Hepatic stellate cell (primary cell): ENCODE results near the gene MGP.

Experiments used
- DNase-seq: peaks from one replicate; pipeline ENCODE4 v3.0.0; 2011; ENCODE audit warnings: low spot score

Gene MGP

DNA sequence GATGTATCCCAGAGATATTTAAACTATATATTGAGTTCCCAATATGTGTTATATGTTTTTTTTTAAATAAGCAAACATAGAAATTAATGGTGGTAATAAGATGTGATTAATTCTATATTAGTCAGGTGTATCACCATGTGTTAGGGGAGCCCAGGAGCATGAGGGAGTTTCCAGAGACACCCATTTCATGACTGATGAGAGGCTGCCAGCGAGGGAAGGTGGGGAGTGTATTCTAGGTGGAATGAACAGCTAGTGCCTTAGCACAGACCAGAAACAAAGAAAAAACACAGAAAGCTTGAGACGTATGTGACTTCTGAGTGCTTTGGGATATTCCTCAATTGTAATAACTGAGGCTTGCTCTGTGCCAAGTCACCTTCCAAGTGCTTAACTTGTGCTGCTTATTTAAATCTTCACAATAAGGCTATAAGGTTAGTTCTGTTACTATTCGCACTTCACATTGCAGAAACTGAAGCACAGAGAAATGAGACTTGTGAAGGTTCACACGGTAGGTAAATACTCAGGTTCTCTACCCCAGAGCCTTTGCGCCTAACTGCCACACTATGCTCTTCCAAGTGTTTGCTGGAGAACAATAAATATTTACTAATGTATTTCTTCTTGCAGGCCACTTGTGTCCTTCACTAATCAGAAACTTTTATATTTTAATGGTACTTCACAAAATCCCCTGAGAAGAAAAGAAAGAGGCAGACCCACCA, 17.9 kb upstream of the MGP start:
- no peak for DNase-seq

GRCh38 chr12:14902465-14902864, 16.8 kb upstream of the MGP start:
- no peak for DNase-seq

- DNase-seq: no peak
Observed at GRCh38 chr12:14901228-14901562, 15.5 kb upstream of the MGP start.

- DNase-seq: no peak
Observed at GRCh38 chr12:14900521-14901227, 15.0 kb upstream of the MGP start.

GRCh38 chr12:14896521-14897169, 11.0 kb upstream of the MGP start:
- DNase-seq: no peak

- DNase-seq: no peak
Observed at GRCh38 chr12:14893506-14894250, 8.0 kb upstream of the MGP start.

- DNase-seq: no peak
Observed at GRCh38 chr12:14892726-14893505, 7.3 kb upstream of the MGP start.

DNA sequence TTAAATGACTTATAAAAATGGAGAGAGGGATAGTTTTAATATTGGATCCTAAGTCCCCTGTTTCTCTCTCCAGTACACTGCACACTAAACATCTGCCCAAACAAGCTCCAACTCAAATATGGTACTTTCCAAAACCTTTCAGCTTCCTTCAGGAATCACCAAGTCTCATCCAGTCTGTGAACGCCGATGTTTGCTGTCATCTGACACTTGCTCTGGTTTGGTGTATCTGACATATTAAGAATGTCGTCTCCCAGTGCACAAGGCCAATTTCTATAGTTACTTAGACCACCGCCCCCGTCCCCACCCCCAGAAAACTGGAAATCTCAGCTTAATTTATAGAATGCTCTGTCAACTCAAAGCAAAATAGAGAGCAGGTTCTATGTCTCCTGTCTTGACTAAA, 5.0 kb upstream of the MGP start:
- DNase-seq: no peak

DNA sequence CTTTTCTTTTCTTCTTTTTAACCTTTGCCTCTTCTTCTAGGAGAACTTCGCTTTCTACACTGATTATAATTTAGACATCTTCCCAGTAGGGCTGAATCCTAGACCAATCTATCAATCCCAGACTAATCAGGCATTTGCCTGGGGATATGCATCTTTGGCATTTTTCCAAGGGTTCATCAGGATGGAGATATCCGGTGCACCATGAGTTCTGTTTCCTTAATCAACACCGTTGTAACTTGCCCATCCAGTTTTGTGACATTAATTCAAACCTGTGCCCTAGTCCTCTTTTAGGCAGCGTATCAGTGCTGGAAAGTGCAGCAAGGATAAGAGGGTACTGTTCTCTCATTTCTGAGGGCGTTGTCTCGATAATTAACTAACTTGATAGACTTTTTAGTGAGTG, 617 bp upstream of the MGP start:
- no peak for DNase-seq

- DNase-seq: no peak
Observed at GRCh38 chr12:14884458-14884878, 1.2 kb downstream of the MGP start.

DNA sequence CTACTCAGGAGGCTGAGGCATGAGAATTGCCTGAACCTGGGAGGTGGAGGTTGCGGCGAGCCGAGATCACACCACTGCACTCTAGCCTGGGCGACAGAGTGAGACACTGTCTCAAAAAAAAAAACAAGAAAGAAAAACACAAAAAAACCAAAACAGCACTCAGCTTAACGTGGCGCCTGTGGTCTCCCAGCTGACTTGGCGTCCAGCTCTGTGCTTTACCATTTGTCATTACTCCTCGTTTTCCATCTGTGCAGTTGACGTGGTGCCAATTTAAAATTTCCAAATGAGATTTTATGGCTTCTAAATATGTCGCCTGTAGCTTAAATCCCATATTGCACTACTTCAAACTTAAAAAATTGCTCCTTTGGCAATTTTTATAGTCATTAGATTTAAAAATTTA, 2.0 kb downstream of the MGP start:
- DNase-seq: no peak

DNA sequence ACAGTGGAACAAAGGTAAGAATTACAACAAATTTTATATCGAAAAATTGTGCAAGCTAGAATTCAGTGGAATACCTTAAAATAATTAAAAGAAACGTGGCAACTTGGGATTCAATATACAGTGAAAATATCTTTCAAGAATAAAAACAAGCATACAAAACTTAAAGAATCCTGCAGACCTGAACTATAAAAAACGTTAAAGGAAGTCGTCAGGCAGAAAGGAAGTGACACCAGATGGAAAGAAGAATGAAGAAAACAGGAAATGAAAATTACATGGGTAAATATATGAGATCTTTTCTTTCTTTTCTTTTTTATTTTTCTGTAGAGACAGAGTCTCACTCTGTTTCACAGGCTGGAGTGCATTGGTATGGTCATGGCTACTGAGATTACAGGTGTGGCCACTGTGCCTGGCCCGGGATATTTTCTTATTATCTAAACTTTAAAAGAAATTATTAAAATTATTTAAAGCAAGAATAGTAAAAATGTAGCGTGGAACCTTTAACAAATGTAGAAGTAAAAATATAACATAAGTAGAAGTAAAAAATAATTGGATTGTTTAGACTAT, 4.7 kb downstream of the MGP start:
- DNase-seq: no peak

DNA sequence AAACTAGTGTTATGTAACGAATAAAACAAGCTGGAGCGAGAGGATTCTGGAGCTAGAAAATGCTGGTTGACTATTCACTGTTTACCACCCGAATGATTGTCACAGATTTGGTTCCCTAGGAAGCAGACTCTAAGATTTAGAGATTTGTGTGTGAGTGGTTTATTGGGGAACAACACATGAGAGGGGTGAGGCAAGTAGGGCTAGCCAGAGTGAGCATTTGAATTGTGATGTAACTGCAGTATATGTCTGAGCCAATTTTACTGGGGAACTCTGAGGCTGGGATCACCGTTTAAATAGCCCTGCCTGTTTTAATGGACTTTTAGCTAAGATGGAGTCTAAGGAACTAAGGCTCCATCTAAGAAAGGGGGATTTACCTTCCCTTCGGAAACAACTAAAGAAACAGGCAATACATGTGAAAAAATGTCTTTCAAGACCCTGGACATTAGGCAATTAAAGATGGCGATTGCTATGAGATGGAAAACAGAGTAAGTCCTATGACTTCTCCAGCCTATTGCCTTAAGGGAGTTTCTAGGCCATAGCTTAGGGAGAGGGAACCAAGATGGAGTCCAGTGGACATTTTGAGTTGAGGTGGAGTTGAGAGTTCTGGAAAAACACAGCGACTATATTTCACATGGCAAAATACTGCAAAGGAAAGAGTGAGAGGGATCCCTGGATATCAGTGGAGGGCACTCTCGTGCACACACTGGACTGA, 6.3 kb downstream of the MGP start:
- DNase-seq: no peak

GRCh38 chr12:14878488-14878887, 7.2 kb downstream of the MGP start:
- no peak for DNase-seq

DNA sequence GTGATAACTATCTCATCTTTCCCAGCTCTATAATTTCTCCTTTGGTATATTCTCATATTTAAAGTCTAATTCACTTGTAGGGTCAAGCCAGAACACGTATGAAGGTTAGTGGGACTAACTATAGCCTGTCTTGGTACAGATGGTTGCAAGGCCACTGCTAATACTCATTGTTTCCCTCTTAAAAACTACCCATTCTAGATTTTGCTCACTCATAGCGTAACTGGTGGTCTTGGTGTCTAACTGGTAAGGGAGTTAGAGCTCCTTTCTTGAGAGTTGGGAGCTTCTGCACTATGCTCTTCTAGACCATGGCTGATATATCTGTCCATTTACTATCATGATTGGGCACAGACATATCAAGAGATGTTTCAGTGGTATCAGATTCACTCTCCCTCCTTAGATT, 8.8 kb downstream of the MGP start:
- no peak for DNase-seq

- DNase-seq: no peak
Observed at GRCh38 chr12:14874882-14875281, 10.8 kb downstream of the MGP start.

GRCh38 chr12:14873440-14874185, 12.0 kb downstream of the MGP start:
- DNase-seq: no peak

GRCh38 chr12:14871886-14872285, 13.8 kb downstream of the MGP start:
- no peak for DNase-seq

GRCh38 chr12:14871247-14871646, 14.4 kb downstream of the MGP start:
- no peak for DNase-seq

DNA sequence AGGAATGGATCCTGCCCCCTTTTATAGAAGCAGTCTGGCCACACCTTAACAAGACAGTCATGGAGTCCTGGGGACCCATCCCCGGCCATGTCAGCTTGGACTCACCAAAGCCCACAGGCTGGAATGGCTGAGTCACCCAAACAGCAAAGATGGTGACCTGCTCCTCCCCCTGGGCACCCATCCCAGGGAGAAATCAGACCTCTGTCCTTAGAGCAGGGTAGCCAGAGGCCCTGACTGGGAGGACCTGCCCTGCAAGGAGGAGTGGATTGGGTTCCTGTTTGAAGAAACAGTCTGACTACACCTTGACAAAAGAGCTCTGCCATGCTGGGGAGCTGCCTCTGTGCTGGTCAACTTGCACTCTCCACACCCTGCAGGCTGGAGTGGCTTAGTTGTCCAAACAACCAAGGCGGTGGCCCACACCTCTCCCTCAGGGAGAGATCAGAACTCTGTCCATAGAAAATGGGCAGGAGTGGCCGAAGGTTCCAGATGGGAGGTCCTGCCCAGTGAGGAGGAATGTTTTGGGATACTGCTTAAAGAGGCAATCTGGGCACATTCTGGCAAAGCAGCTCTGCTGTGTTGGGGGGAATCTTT, 16.6 kb downstream of the MGP start:
- no peak for DNase-seq
